DMS53 treated with DMSO at 0.1 percent for 48 hours (cell line): Measurements from ENCODE around the gene CELF1.

Experiments used
- DNase-seq: peaks from one replicate; lab custom pipeline; 2025; ENCODE audit not compliant: unreplicated experiment; lab: John Stamatoyannopoulos, UW

CELF1 gene

DNA sequence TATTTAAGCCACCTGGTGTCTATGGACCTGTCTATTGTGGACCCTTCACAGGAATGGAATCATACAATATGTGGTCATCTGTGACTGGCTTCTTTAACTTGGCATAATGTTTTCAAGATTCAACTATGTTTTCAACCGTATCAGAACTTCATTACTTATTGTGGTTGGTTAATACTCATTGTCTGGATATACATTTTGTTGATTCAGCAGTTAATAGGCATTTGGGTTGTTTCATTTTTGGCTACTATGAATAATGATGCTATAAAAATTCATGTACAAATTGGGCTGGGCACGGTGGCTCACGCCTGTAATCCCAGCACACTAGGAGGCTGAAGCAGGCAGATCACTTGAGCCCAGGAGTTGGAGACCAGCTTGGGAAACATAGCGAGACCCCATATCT is 101.5 kb downstream of the CELF1 start:
- no peak for DNase-seq

DNA sequence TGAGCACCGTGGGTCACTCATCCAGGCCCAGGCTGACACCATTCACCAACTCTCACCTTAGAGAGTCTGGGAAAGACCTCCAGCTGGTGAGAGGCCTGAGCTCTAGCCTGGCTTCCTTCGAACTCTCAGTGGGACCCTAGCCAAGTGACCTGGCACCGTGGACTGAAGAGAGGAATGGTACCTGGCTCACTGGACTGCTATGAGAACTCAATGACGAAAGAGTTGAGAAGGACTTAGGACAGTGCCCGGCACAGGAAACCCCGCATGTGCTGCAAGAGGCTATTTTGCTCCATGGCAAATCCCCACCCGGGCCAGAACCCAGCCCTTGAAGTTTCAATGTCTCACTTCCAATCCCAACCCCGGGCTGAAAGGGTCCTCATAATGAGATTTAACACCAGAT is 103.4 kb downstream of the CELF1 start:
- DNase-seq, result no peak

DNA sequence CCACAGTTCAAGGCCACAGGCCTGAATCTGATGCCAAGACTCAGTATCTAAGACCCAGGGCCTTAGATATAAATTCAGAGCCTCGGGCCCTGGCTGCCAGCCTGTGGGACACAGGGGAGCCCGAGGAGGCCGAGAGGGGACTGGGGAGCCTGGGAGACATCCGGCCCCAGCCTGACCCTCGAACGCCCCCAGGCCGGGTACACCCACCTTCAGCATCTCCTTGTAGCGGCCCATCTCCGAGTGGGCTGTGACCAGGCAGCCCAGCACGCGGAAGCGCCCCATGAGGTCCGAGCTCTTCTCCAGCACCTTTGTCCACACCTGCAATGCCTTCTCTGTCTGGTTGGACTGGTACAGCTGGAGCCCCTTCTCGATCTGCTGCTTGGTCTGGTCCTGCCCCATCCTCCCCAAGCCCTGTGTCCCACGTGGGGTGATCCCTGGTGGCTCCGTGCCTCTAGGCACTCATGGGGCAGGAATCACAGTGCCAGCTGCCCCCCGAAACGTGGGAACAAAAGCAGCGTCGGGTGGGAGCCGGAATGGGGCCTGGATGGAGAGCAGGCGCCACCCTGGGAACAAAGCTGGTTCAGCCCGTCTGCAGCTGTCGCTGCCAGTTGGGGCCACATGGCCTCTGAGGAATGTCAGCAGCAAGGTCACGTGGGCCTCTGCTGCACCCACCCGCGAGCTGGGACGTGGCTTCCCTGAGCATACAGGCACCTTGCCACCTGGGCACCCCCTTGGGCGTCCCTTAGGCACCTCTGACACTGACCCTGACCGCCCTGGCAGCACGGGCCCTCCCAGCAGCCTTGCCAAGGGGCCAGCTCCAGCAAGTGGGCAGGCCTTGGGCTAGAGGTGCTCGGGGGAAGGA is 104.1 kb downstream of the CELF1 start, which contains the start of gene RAPSN:
Gene RAPSN (minus strand): TSS at position 571 of the 862 bp plus-strand sequence. CDS start 172 bp downstream, at position 399.
- no peak for DNase-seq

DNA sequence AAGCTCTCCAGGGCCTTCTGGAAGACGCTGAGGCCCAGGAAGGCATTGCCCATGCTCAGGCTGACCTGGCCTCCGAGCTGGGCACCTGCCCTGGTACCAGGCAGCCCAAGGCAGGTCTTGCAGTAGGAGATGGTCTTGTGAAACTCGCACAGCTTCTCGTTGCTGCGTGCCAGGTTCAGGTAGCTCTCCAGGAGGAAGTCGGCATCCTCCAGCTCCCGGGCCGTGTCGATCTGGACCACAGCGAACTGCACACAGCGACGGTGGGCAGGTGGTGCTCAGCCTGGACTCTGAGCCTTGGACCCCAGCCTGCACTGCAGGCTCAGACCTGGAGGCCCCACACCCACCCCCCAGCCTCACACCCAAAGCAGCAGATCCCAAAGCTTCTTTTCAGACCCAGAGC is 105.0 kb downstream of the CELF1 start:
- DNase-seq, result no peak

DNA sequence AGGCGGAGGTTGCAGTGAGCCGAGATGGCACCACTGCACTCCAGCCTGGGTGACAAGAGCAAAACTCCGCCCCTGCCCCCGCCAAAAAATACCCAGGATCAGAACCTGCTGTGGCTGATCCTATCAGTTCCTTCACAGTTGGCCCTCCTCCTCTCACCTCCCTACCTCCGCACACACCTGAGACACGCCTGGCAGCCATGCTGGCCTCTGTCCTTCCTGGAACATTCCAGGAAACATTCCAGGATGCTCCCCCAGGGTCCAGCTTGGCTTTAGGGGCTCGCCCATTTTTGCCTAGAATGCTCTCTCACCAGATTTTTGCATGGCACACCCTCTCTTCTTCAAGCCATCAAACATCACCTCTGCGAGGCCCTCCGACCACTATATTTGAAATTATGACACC is 106.1 kb downstream of the CELF1 start:
- no peak for DNase-seq

DNA sequence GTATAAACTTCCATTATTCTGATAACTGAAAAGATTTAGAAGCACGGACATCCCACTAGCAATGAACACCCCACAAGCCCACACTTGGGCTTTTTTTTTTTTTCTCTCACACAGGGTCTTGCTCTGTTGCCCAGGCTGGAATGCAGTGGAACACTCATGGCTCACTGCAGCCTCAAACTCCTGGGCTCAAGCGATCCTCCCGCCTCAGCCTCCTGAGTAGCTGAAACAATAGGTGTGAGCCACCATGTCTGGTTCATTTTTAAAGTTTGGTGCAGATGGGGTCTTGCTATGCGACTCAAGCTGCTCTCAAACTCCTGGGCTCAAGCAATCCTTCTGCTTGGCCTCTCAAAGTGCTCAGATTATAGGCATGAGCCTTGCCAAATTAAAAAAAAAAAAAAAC is 107.1 kb downstream of the CELF1 start:
- DNase-seq, result no peak

DNA sequence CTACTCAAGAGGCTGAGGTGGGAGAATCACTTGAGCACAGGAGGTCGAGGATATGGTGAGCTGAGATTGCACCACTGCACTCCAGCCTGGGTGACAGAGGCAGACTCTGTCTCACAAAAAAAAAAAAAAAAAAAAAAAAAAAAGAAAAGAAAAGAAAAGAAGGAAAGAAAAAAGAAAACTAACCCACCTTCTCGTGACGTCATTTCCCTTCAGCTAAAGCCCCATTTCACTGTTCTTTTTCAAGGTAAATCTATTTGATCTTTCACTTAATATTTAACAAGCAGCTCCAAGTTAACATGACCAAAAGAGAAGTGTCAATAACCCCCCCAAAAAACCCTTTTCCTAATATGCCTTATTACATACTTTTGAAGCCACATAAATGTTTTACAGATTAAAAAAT is 109.1 kb downstream of the CELF1 start:
- DNase-seq, result no peak

DNA sequence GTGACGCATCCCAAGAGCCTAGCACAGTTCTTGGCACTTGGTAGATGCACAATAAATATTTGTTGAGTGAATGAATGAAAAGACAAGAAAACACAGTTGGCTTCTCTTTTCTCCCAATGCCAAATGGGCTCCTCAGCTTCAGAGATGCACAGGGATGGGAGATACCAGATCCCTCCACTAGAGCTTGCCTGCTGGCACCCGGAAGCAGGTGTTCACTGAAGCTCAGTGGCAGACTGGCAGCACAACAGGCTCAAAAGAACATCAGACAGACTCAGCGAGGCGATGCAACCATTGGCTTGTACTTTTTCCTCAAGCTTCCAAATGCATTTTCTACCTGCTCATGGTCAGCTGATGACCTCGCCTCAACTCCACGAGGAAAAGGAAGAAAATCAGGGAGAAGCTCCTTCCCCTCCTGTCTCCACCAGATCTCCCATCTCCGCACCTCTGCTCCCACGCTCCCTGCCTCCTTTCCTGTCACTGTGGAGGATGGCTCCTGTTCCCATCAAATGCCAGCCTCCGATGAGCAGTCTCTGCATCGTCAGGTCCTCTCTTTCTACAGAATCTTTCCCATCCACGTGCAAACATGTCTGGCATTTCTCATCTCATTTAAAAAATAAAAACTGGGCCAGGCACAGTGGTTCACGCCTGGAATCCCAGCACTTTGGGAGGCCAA is 109.8 kb downstream of the CELF1 start:
- DNase-seq, result peak; percentile 38

DNA sequence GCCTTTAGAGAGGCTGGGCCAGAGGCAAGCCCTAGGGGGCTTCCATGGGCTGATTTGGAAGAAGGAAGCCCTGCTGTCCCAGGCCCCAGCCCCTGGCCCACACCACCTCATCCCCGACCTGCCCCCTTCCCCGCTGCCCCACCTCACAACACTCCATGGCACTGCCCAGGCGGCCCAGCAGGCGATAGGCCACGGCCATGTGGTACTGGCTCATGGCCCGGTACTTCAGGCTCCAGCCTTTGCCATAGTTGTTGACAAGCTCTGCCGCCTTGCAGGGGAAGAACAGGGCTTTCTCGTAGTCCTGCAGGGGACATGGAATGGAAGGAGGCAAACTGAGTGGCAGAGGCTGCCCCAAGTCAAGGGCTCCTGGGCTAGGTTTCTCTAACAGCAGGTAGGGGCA is 110.4 kb downstream of the CELF1 start:
- no peak for DNase-seq

DNA sequence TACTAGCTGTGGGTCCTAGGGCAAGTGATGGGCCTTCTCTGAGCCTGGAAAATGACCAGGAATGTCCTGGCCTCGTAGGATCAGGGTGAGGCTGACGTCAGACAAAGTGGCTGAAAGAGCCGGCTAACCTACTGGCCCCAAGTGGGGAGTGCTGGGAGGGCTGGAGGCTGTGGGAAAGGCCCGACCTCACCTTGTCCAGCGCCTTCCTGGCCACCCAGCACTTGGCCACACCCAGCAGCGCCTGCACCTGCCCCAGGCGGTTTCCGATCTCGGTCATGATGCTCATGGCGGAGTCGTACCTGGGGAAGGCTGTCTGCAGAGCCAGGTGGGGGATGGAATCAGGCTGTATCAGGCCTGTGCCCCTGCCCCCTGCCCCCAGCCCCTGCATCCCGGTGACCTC is 111.5 kb downstream of the CELF1 start:
- no peak for DNase-seq

DNA sequence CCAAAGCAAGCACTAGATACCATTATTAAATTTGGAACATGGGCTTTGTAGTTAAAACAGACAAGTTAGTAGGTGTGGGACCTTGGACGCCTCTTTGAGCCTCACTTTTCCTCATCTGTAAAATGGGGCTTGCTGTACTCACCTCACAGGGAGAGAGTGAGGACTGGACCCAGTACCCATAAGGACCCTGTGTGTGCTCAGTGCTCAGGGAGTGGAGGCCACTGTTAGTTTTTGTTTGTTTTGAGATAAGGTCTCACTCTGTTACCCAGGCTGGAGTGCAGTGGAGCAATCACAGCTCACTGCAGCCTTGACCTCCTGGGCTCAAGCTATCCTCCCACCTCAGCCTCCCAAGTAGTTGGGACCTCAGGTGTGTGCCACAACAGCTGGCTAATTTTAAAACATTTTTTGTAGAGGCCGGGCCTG is 112.9 kb downstream of the CELF1 start:
- no peak for DNase-seq

DNA sequence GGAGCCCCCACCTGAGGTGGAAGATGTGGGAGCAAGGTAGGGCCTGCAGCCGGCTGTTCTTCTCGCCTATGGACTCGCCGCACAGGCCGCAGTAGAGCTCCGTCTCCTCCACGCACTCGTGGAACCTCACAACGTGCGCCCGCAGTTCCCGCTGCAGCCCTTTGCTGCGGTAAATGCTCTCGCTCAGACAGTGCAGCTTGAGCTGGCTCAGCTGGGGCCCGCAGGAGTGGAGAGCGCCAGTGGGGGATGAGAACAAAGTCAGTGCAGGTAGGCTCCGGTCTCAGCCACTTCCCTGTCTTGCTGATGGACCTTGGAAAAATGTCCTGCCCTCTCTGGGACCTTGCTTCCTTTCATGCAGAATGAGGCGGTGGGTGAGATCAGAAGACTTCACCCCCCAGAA is 114.2 kb downstream of the CELF1 start:
- no peak for DNase-seq

DNA sequence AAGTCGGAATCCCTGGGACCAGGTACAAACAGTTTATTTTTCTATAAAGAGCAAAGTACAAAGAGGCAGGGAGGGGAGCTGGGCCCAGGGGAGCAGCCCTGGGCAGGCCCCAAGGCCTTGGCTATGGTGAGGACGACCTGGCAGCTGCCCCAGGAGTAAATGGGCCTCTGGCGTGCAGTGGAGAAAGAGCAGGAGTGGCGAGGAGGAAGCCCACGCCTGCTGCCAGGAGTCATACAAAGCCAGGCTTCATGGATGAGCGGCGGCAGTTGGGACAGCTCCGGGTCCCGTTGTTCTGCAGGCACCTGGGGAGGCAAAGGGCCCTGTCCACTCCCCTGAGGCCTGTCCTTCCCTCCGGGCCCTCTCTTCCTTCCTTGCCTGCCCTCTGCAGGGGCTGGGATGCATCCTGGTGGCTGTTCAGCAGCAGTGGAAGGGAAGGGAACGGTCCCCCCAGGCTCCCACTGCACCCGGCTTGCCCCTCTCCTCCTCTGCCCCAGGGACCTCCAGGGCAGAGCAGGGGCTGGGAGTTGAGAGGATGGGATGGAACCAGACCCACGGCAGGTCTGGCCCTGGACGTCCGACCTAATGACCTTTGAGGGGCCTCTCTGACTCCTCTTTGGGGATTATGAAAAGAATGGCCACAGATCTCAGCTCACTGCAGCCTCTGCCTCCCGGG is 115.0 kb downstream of the CELF1 start:
- DNase-seq, result no peak

DNA sequence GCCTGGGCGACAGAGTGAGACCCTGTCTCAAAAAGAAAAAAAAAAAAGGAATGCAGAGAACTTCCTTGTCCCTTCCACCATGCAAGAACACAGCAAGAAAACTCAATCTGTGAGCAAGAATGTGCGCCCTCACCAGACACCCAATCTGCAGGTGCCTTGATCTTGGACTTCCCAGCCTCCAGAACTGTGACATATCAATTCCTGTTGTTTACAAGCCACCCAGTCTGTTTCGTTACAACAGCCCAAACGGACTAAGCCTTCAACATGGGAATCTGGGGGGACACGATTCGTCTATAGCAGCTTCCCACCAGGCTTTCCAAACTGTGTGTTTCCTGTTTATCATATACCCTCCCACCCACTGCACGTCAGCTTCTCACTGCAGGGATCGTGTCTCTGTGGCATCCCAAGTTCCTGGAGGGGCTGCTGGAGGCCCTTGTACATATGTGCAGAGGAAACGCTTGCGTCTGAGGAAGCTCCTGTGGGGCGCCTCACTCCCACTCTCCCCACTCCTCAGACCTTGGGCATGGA is 115.7 kb downstream of the CELF1 start:
- DNase-seq, result no peak

DNA sequence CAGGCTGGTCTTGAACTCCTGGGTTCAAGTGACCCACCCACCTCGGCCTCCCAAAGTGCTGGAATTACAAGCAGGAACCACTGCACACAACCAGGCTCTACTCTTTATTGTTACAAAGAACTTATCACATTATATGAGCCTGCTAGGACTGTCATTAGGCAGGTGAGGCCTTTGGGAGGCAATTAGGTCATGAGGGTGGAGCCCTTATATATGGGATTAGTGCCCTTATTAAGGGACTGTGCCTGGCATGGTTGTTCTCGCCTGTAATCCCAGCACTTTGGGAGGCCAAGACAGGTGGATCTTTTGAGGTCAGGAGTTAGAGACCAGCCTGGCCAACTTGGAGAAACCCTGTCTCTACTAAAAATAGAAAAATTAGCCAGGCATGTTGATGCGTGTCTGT is 116.2 kb downstream of the CELF1 start:
- DNase-seq, result no peak

DNA sequence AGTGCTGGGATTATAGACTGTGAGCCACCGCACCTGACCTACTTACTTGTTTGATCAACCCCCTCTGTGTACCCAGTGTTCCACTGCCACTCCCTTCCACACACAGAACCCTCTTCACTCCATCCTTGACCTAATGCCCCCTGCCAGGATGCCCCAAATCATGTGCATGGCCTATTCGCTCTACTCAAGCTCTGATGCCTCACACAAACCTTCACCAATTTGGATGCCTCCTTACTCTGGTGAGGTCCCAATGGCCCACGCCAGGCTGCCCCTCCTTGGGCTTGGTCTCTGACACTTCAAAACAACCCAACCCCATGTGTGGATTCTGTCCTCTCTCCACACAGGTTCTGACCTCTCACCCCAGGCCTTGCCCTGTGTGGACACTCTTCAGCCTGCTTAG is 117.2 kb downstream of the CELF1 start:
- no peak for DNase-seq

DNA sequence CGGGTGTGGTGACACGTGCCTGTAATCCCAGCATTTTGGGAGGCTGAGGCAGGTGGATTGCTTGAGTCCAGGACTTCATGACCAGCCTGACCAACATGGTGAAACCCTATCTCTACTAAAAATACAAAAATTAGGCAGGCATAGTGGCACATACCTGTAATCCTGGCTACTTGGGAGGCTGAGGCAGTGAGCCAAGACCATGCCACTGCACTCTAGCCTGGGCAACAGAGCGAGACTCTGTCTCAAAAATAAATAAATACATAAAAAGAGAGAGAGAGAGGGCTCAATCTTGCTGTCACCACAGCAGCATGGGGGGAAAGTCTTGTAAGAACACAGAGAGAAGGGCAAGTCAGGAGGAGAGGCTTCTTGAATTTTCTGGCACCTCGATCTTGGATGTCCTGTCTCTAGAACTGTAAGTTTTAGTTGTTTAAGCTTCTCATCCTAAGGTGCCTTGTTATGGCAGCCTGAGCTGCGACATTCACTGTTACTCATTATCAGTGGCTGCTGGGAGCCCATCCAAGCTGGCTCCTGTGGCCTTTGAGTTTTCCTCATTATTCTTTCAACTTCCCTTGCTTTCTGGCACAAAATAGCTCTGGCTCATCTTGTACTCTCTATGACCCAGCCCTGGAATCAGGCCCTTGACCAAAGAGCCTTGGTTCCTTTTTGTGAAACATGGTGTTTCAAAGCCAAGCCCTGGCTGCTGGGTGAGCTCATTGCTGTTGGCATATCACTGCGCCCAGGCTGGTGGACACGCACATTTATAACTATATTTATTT is 118.7 kb downstream of the CELF1 start:
- no peak for DNase-seq

DNA sequence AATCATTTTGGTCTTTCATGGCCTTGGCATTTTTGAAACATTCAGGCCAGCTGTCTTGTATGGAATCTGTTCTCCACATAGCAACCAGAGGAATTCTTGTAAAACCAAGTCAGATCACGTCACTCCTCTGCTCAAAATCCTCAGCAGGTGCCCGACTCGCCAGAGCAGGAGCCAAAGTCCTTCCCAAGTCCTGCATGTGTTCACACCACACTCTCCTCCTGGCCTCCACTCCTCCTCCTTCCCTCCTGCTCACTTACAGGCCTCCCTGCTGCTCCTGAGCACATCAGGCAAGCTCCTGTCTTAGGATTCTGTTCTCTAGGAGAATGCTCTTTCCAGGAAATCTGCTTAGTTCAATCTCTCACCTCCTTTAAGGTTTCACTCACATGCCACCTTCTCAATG is 119.8 kb downstream of the CELF1 start:
- no peak for DNase-seq

DNA sequence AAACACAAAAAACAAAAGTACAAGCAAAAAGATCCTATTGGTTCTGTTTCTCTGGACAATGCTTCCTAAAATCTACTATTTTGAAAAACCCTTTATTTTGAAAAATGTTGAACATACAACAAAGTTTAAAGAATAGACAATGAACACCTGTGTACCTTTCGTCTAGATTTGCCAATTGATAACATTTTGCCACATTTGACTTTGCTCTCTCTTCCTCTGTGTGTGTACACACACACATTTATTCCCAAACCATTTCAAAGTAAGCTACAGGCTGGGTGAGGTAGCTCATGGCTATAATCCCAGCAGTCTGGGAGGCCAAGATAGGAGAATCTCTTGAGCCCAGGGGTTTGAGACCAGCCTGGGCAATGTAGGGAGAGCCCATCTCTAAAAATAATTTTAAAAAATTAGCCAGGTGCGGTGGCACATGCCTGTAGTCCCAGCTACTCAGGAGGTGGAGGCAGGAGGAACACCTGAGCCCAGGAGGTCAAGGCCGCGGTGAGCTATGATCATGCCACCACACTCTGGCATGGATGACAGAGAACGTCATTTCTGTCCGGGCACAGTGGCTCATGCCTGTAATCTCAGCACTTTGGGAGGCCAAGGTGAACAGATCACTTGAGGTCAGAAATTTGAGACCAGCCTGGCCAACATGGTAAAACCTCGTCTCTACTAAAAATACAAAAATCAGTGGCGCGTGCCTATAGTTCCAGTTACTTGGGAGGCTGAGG is 121.4 kb downstream of the CELF1 start:
- DNase-seq, result no peak

DNA sequence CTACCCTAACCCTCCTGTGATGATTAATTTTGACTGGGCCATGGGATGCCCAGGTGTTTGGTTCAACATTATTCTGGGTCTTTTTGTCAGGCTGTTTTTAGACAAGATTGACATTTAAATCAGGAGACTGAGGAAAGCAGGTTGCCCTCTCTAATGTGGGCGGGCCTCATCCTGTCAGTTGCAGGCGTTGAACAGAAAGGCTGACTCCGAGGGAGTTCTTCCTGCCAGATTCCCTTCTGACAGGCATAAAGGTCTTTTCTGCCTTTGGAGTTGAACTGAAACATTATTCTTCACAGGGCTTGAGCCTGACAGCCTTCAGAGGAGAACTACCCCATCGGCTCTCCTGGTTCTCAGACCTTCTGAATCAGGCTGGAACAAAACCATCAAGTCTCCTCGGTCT is 122.4 kb downstream of the CELF1 start:
- no peak for DNase-seq
